ENCODE measurements around the gene TMEM205.
"Not testable (repeated sequence)": the region's sequence is repeated elsewhere in the genome, so short reads cannot be mapped to it uniquely, and the experiment has no call there.

Gene TMEM205

DNA sequence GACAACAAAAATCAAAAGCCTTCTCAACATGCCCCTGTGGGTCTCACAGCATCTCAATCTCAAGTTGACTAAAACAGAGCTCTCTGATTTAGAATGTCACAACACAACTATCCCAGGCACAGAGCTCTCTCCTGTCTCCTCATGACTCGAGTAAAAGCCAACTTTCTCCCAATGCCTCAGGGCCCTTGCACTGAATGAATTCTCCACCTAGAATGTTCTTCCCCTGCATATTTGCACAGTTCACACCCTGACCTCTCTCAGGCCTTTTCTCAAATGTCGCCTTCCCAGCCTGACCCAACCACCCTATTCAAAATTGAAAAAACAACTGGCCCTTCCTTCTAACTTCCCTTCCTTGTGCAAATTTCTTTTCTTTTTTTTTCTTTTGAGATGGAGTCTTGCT lies 24.7 kb upstream of the TMEM205 start:
- no peak for DNase-seq

DNA sequence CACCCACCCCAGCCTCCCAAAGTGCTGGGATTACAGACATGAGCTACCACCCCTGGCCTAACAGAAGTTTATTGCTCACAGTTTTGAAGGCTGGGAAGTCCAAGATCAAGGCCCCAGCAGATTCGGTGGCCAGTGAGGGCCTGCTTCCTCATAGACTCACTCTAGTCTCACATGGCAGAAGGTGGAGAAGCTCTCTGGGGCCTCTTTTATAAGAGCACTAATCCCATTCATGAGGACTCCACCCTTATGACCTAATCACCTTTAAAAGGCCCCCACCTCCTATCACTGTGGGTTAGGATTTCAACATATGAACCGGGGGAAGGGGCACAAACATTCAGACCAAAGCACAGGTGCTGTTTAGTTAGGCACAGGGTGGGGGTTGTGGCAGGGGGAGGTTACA lies 21.5 kb upstream of the TMEM205 start:
- DNase-seq, result no peak

- DNase-seq, result no peak
Measured at GRCh38 chr19:11365557-11366117, 19.6 kb upstream of the TMEM205 start.

- no peak for DNase-seq
Measured at GRCh38 chr19:11364935-11365334, 18.9 kb upstream of the TMEM205 start.

DNA sequence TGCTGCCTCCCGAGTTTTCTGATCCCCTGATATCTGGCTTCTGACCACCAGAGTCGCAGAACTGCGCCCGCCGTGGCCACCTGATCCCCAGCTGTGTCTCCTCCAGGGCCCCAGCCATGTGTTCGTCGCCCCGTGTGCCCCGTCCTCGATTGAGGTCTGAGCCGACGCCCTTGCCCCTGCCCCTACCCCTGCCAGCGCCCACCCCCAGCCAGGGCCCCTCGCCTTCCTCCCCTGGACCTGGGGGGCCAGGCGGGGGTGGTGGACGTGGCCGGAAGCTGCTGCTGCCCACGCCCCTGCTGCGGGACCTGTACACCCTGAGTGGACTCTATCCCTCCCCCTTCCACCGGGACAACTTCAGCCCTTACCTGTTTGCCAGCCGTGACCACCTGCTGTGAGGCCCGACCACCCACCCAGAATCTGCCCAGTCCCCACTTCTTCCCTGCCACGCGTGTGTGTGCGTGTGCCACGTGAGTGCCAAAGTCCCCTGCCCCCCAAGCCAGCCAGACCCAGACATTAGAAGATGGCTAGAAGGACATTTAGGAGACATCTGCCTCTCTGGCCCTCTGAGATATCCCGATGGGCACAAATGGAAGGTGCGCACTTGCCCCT lies 18.3 kb upstream of the TMEM205 start:
- DNase-seq, result no peak

DNA sequence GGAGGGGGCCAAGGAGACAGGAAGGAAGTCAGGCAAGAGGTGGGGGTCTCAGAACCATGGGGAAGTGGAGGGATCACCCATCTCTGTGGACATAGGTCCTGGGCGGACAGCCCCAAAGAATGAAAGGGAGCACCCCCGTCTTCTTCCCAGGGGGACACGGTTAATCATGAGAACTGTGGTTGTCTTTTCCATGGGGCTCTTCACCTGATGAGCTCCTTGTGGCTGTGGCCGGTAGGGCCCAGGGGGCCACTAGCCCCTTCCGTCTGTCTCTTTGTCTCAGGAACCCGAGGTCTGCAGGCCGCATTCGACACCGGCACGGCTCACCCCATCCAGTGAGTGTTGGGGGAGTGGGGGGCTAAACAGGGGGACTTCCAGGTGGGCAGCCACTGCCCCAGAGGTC lies 17.8 kb upstream of the TMEM205 start:
- no peak for DNase-seq

DNA sequence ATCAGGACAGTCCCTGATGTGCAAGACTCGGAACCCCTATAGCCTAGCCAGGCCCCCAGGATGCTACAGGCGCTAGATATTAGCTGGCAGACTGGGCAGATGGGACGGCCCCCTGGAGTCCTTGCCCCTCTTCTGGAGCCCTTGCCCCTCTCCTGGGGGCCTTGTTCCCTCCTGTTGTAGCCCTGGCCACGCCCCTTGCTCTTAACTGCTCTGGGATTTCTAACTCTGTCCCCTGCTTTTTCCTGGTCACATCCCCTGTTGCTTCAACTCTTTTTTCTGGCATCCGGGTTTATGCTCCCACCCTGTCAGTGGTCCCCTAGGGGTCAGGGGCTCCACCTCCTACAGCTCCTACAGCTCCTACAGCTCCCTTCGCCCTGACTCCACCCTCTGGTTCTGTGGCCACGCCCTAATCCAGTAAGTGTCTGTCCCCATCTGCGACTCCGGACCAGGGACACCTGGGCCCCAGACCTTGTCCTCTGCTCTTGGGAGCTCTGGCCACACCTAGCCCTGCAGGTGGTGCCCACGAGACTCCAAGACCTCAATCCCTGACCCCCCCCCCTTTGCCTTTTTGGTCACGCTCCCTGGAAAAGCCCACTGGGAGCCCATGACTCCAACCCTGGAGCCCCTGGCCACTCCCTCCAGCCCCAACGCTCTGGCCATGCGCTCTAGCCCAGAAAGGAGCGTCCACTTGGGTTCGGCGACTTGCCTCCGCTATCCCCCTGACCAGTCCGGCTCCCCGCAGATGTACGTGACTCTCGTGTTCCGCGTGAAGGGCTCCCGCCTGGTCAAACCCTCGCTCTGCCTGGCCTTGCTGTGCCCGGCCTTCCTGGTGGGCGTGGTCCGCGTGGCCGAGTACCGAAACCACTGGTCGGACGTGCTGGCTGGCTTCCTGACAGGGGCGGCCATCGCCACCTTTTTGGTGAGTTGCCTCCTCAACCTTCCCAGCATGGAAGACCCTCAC lies 16.0 kb upstream of the TMEM205 start:
- DNase-seq, result no peak

DNA sequence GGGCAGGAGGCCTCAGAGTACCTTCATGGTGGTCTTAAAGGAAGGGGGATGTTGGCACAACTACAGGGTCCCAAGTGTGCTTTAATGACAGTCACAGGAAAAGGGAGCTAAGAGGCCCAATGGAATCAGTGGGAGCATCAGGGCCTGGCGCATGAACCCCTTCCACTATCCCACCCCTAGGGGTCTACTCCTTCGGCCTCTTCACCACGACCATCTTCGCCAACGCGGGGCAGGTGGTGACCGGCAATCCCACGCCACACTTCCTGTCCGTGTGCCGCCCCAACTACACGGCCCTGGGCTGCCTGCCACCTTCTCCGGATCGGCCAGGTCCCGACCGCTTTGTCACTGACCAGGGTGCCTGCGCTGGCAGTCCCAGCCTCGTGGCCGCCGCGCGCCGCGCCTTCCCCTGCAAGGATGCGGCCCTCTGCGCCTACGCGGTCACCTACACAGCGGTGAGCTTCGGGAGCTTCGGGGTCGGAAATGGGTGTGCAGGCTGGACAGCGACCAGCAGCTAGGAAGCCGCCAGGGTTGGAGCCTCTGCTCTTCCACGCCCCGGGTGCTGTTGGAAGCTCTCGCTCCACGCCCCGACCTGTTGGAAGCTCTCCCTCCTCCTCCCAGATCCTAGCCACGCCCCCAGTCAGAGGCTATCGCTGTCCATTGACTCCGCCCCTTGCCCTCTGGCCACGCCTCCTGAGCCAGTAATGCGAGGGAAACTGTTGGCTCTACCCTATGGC lies 15.1 kb upstream of the TMEM205 start:
- no peak for DNase-seq

GRCh38 chr19:11359421-11359820 lies 13.4 kb upstream of the TMEM205 start:
- no peak for DNase-seq

- no peak for DNase-seq
Measured at GRCh38 chr19:11356676-11357550, 10.8 kb upstream of the TMEM205 start.

DNA sequence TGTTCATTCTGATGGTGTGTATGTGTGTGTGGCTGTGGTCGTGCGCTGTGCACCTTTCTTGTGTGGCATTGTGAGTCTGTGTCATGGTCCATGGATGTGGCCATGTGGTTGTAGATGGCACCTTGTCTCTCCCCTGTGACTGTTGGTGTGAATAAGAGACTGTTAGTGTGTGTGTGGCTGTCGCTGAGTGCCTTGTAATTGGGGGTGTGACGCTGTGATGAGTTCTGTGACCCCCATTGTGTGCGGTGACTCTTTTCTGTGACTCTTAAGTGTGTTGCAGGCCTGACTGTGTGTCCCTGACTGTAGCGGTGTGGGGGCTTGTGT lies 10.0 kb upstream of the TMEM205 start:
- DNase-seq, result no peak

DNA sequence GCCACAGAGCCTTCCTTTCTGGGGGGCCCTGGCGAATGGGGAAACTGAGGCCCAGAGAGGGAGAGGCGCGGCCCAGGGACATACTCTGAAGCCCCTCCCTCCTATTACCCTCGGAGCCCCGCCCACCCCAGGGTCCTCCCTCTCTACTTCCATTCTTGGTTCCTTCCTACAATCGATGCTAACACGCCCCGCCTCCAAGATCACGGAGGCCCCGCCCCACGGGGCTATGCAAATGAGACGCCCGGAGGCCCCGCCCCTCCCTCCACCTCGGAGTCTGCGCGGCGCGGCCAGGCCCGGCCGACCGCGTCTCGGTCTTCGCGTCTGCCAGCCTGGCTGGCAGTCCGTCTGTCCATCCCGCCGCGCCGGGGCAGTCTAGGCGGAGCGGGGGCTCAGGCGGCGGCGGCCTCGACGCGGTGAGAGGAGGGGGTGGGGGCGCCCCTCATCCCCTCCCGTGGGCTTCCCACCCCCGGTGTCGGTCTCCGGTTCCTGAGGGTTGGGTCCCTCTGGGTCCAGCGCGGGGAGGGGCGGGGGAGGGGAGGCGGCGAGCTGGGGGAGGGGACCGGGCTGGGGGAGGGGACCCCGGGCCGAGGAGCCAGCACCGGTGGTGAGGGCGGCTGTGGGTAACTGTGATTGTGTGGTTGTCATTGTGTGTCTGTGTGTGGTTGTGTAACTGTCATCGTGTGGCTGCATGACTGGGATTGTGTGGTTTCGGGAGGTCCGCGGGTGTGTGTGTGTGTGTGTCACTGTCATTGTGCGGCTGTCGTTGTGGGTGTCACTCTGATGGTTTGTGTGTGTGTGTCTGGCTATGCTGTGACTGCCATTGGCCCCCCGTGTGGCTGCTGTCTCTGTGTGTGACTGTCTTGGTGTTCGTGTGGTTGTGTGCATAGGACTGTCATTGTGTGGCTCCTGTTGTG lies 9.3 kb upstream of the TMEM205 start, which contains the start of gene PLPPR2:
TSS of gene PLPPR2 (plus strand) at position 273 of the 914 bp plus-strand sequence. CDS start 2,242 bp downstream, outside the sequence.
- DNase-seq, result peak; percentile 84

GRCh38 chr19:11354102-11354501 lies 8.0 kb upstream of the TMEM205 start:
- DNase-seq, result not testable (repeated sequence)

- no peak for DNase-seq
Measured at GRCh38 chr19:11349171-11349570, 3.1 kb upstream of the TMEM205 start.

DNA sequence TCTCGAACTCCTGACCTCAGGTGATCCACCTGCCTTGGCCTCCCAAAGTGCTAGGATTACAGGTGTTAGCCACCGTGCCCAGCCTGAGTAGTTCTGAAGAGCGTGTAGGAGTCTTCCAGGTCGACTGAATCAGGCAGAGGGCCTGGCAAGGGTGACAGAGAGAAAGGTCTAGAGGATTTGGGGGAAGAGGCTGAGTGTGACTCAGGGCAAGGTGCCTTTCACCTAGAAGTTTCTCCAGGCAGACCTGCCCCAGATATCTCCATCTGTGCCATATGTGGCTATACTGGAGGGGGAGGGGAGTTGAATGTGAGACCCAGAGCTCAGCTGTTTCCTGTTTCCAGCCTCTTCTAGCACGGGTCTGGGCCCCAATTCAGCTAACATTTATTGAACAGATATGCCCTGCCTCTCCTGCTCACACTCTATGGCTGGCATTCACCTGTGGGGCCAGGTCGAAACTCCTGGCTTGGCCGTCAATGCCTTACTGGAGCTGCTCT lies 1.5 kb upstream of the TMEM205 start:
- no peak for DNase-seq

DNA sequence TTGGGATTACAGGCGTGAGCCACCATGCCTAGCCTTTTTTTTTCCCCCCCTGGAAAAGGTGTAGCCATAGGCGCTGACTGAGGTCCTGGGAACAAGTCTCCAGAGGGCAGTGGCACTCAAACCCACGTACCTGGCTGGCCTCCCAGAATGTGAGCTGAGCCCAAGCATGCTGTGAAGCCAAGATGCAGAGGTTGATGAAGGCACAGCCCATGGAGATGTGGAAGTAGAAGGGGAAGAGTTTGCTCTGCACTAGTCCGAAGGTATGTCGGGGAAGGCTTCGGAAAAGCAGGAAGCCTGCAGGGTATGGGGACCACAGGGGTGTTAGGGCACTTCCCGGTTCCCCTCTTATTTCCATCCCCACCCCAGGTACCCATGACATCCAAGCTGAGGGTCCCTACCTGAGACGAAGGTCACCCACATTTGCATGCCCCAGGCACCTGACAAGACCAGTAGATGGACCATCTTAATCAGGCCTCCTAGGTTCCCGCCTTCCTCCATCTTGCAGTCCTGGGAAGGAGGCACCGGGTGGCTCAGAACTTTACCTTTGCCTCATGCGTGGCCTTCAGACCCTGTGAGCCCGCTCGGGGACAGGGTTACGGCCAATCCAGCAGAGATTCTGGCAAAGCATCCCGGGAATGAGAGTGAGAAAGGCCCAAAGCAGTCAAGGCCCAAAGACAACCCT lies 805 bp downstream of the TMEM205 start:
- no peak for DNase-seq

DNA sequence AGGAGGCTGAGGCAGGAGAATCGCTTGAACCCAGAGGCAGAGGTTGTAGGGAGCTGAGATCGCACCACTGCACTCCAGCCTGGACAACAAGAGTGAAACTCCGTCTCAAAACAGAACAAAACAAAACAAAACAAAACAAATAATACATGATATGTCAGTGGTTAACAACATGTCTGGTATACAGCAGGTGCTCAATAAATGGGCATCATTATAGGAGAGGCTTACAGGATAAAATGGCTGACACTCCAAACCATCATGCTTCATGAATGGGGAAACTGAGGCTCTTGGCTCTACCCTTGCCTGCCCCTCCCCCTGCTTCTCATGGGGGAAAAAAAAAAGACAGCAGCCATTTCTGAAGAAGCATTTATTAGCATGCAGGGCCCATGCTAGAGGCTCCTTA lies 3.6 kb downstream of the TMEM205 start:
- DNase-seq, result no peak

GRCh38 chr19:11340099-11340467 lies 6.0 kb downstream of the TMEM205 start:
- not testable (repeated sequence) for DNase-seq

- DNase-seq, result peak; percentile 84
Measured at GRCh38 chr19:11339254-11340098, 6.6 kb downstream of the TMEM205 start, which contains the start of gene RAB3D. TSS of gene RAB3D (minus strand) at chr19:11339657. CDS start at chr19:11337399, 2,258 bp downstream.
